GM12878 (cell line): Measurements from ENCODE around the gene CALN1.

Experiments
- ASH2L ChIP-seq: fragments of 300-600, 200-600 bp; sonication (generic); IDR thresholded peaks from 2 replicates; pipeline ENCODE4 v1.6.1; 2017; ENCODE audit warnings: low read depth, mild to moderate bottlenecking, borderline replicate concordance
- CHD2 ChIP-seq: IDR thresholded peaks from 2 replicates; pipeline ENCODE4 v1.6.1; 2011; ENCODE audit warnings: low read depth, low read length, improper control_type of control experiment, borderline replicate concordance
- CHD4 ChIP-seq: fragments of 200-600 bp; sonication (generic); IDR thresholded peaks from 2 replicates; pipeline ENCODE4 v1.6.1; 2016; ENCODE audit warnings: mild to moderate bottlenecking
- CTCF ChIP-seq, 3 experiments: IDR thresholded peaks in 2 of 3; conservative IDR thresholded peaks in 1 of 3; 2 replicates each; pipeline ENCODE4 v1.5.1; 2011; ENCODE audit warnings: low read depth in 3 of 3, low read length in 3 of 3, mild to moderate bottlenecking in 3 of 3, control low read depth in 2 of 3, moderate library complexity in 2 of 3, inconsistent platforms in 1 of 3, mixed read lengths in 1 of 3; ENCODE audit not compliant: control insufficient read depth in 2 of 3, insufficient read depth in 1 of 3; ENCODE audit errors: extremely low read depth in 1 of 3
- EP300 ChIP-seq, 2 experiments: fragments of 150-350 bp in 1 of 2; IDR thresholded peaks; 2 replicates each; pipeline ENCODE4 v1.6.1; 2011 to 2012; ENCODE audit warnings: low read depth in 2 of 2, low read length in 2 of 2, borderline replicate concordance in 1 of 2, improper control_type of control experiment in 1 of 2, inconsistent platforms in 1 of 2; ENCODE audit not compliant: control insufficient read depth in 1 of 2
- NFYA ChIP-seq: IDR thresholded peaks from 2 replicates; pipeline ENCODE4 v1.6.1; 2011; ENCODE audit warnings: low read depth, mild to moderate bottlenecking, low read length, improper control_type of control experiment, borderline replicate concordance
- PBX3 ChIP-seq: IDR thresholded peaks from 2 replicates; pipeline ENCODE4 v1.6.1; 2011; ENCODE audit warnings: mild to moderate bottlenecking, low read depth, low read length, moderate library complexity; ENCODE audit not compliant: insufficient replicate concordance
- POLR2AphosphoS5 ChIP-seq: IDR thresholded peaks from 2 replicates; pipeline ENCODE4 v1.6.1; 2011; ENCODE audit warnings: mild to moderate bottlenecking, low read length, inconsistent platforms
- RELA ChIP-seq: fragments of 450-650 bp; IDR thresholded peaks from 2 replicates; pipeline ENCODE4 v1.8.0; 2014; ENCODE audit warnings: borderline replicate concordance; ENCODE audit not compliant: partially characterized antibody
- RFX5 ChIP-seq: IDR thresholded peaks from 2 replicates; pipeline ENCODE4 v1.6.1; 2011; ENCODE audit warnings: low read depth, low read length, improper control_type of control experiment
- TAF1 ChIP-seq: IDR thresholded peaks from 2 replicates; pipeline ENCODE4 v1.6.1; 2011; ENCODE audit warnings: mild to moderate bottlenecking, low read depth, low read length, borderline replicate concordance
- TCF12 ChIP-seq: IDR thresholded peaks from 2 replicates; pipeline ENCODE4 v1.6.1; 2011; ENCODE audit warnings: low read depth, mild to moderate bottlenecking, low read length
- USF1 ChIP-seq: IDR thresholded peaks from 2 replicates; pipeline ENCODE4 v1.6.1; 2011; ENCODE audit warnings: borderline replicate concordance, low read depth, mild to moderate bottlenecking, moderate library complexity, mixed read lengths, low read length; ENCODE audit not compliant: insufficient read depth; ENCODE audit errors: extremely low read length
- YY1 ChIP-seq: IDR thresholded peaks from 2 replicates; pipeline ENCODE4 v1.6.1; 2011; ENCODE audit warnings: low read depth, mild to moderate bottlenecking, low read length

GRCh38 chr7:71995111-71995510, 417.0 kb downstream of the CALN1 start:
- TF ChIP-seq CTCF (IDR thresholded peaks at IDR 0.05 in 2 of 3, conservative IDR thresholded peaks at IDR 0.05 in 1 of 3; ENCODE audit: control insufficient read depth in 2 of 3, extremely low read depth in 1 of 3, insufficient read depth in 1 of 3, low read depth in 3 of 3, low read length in 3 of 3) (no peak), POLR2AphosphoS5 (no peak), PBX3 (no peak), RELA (no peak), CHD4 (no peak), ASH2L (no peak), NFYA (no peak), TAF1 (no peak), YY1 (no peak), EP300 (IDR thresholded peaks at IDR 0.05; ENCODE audit: borderline replicate concordance in 1 of 2, control insufficient read depth in 1 of 2, low read depth in 2 of 2, low read length in 2 of 2) (no peak), TCF12 (no peak), RFX5 (no peak), CHD2 (no peak), USF1 (no peak)
